ENCODE results near the gene SLC50A1.

The SLC50A1 gene

GRCh38 chr1:155099331-155099730 is 36.3 kb upstream of the SLC50A1 start:
- H3K9me3 ChIP-seq: no peaks in the 10 kb centered on the region
- H3K4me1 ChIP-seq: peaks cover 34% of the 10 kb centered on the region
- no peaks in the 10 kb centered on the region for H3K27me3 ChIP-seq
- H3K9ac ChIP-seq: no peak overlapping the region
- no peaks in the 10 kb centered on the region for H4K20me1 ChIP-seq
- H3K36me3 ChIP-seq: no peaks in the 10 kb centered on the region
- H3K4me2 ChIP-seq: no peak overlapping the region
- no peak for TF ChIP-seq Cebpa-rat (IDR thresholded peaks at IDR 0.05)
- no peak overlapping the region for H3K27ac ChIP-seq
- no peak overlapping the region for H3K4me3 ChIP-seq

- no peak overlapping the region for H3K9ac ChIP-seq
- H3K36me3 ChIP-seq: no peaks in the 10 kb centered on the region
- H4K20me1 ChIP-seq: no peaks in the 10 kb centered on the region
- H3K4me2 ChIP-seq: no peak overlapping the region
- no peaks in the 10 kb centered on the region for H3K9me3 ChIP-seq
- peaks cover 43% of the 10 kb centered on the region for H3K4me1 ChIP-seq
- TF ChIP-seq Cebpa-rat (IDR thresholded peaks at IDR 0.05): no peak
- no peak overlapping the region for H3K4me3 ChIP-seq
- no peaks in the 10 kb centered on the region for H3K27me3 ChIP-seq
- H3K27ac ChIP-seq: no peak overlapping the region
These were observed 32.3 kb upstream of the SLC50A1 start for GRCh38 chr1:155103325-155103724.

- no peak overlapping the region for H3K27ac ChIP-seq
- no peaks in the 10 kb centered on the region for H3K36me3 ChIP-seq
- no peak for TF ChIP-seq Cebpa-rat (IDR thresholded peaks at IDR 0.05)
- H3K4me1 ChIP-seq: peaks cover 48% of the 10 kb centered on the region
- H3K9ac ChIP-seq: no peak overlapping the region
- H3K4me3 ChIP-seq: no peak overlapping the region
- no peaks in the 10 kb centered on the region for H4K20me1 ChIP-seq
- no peak overlapping the region for H3K4me2 ChIP-seq
- no peaks in the 10 kb centered on the region for H3K9me3 ChIP-seq
- no peaks in the 10 kb centered on the region for H3K27me3 ChIP-seq
These were observed 30.8 kb upstream of the SLC50A1 start for GRCh38 chr1:155104605-155105534.

GRCh38 chr1:155105604-155106011 is 30.0 kb upstream of the SLC50A1 start:
- no peak for TF ChIP-seq Cebpa-rat (IDR thresholded peaks at IDR 0.05)
- no peak overlapping the region for H3K27ac ChIP-seq
- no peaks in the 10 kb centered on the region for H3K36me3 ChIP-seq

GRCh38 chr1:155106862-155107261 is 28.8 kb upstream of the SLC50A1 start:
- Histone ChIP-seq H3K4me2 (peak overlapping the region; percentile 66), H4K20me1 (no peaks in the 10 kb centered on the region)

More at GRCh38 chr1:155105604-155106011, 30.0 kb upstream of the SLC50A1 start:
- H3K4me2 ChIP-seq: no peak overlapping the region
- peaks cover 49% of the 10 kb centered on the region for H3K4me1 ChIP-seq
- H3K27me3 ChIP-seq: no peaks in the 10 kb centered on the region
- no peaks in the 10 kb centered on the region for H3K9me3 ChIP-seq
- H3K9ac ChIP-seq: no peak overlapping the region
- no peaks in the 10 kb centered on the region for H4K20me1 ChIP-seq
- no peak overlapping the region for H3K4me3 ChIP-seq

GRCh38 chr1:155107309-155108264 is 28.1 kb upstream of the SLC50A1 start:
- Histone ChIP-seq H3K27me3 (no peaks in the 10 kb centered on the region), H4K20me1 (no peaks in the 10 kb centered on the region), H3K9me3 (no peaks in the 10 kb centered on the region), H3K36me3 (no peaks in the 10 kb centered on the region), H3K4me1 (peaks cover 54% of the 10 kb centered on the region), H3K4me2 (peak overlapping the region; percentile 66), H3K9ac (no peak overlapping the region), H3K27ac (no peak overlapping the region), H3K4me3 (no peak overlapping the region)
- TF ChIP-seq Cebpa-rat (IDR thresholded peaks at IDR 0.05): no peak

More at GRCh38 chr1:155106862-155107261, 28.8 kb upstream of the SLC50A1 start:
- H3K9me3 ChIP-seq: no peaks in the 10 kb centered on the region
- no peaks in the 10 kb centered on the region for H3K27me3 ChIP-seq
- H3K4me1 ChIP-seq: peaks cover 54% of the 10 kb centered on the region
- no peak for TF ChIP-seq Cebpa-rat (IDR thresholded peaks at IDR 0.05)
- no peak overlapping the region for H3K9ac ChIP-seq
- H3K36me3 ChIP-seq: no peaks in the 10 kb centered on the region
- no peak overlapping the region for H3K27ac ChIP-seq
- no peak overlapping the region for H3K4me3 ChIP-seq

- H3K4me2 ChIP-seq: peak overlapping the region; percentile 42
These were observed 27.4 kb upstream of the SLC50A1 start for GRCh38 chr1:155108296-155108695.

GRCh38 chr1:155110381-155110780 is 25.3 kb upstream of the SLC50A1 start:
- no peak overlapping the region for H3K4me3 ChIP-seq
- H3K4me2 ChIP-seq: 0 out of 2 replicates have a peak overlapping the region, but pooled peaks have one; percentile 19
- H3K36me3 ChIP-seq: no peaks in the 10 kb centered on the region
- H3K27me3 ChIP-seq: no peaks in the 10 kb centered on the region
- H3K9ac ChIP-seq: no peak overlapping the region
- TF ChIP-seq Cebpa-rat (IDR thresholded peaks at IDR 0.05): no peak
- H4K20me1 ChIP-seq: no peaks in the 10 kb centered on the region
- no peak overlapping the region for H3K27ac ChIP-seq
- no peaks in the 10 kb centered on the region for H3K9me3 ChIP-seq
- peaks cover 60% of the 10 kb centered on the region for H3K4me1 ChIP-seq

More at GRCh38 chr1:155108296-155108695, 27.4 kb upstream of the SLC50A1 start:
- Histone ChIP-seq H3K9ac (no peak overlapping the region), H3K4me3 (no peak overlapping the region), H3K36me3 (no peaks in the 10 kb centered on the region), H3K27ac (no peak overlapping the region), H3K9me3 (no peaks in the 10 kb centered on the region), H3K4me1 (peaks cover 55% of the 10 kb centered on the region), H4K20me1 (no peaks in the 10 kb centered on the region), H3K27me3 (no peaks in the 10 kb centered on the region)
- TF ChIP-seq Cebpa-rat (IDR thresholded peaks at IDR 0.05): no peak

- peaks cover 60% of the 10 kb centered on the region for H3K4me1 ChIP-seq
These were observed 24.8 kb upstream of the SLC50A1 start for GRCh38 chr1:155110826-155111225.

More at GRCh38 chr1:155110826-155111225, 24.8 kb upstream of the SLC50A1 start:
- Histone ChIP-seq H3K4me3 (no peak overlapping the region), H3K36me3 (no peaks in the 10 kb centered on the region), H3K9ac (no peak overlapping the region), H3K27me3 (no peaks in the 10 kb centered on the region), H3K4me2 (0 out of 2 replicates have a peak overlapping the region, but pooled peaks have one; percentile 19), H3K9me3 (no peaks in the 10 kb centered on the region), H4K20me1 (no peaks in the 10 kb centered on the region), H3K27ac (no peak overlapping the region)
- TF ChIP-seq Cebpa-rat (IDR thresholded peaks at IDR 0.05): no peak

All from BLaER1 (cell line).